H1 (cell line): Measurements from ENCODE around the gene FOXB1. TPM values are rescaled to one million over a fixed set of nuclear protein-coding genes. Genes with fewer than 3 reads are reported as not detected.

Experiments
- ASH2L ChIP-seq: fragments of 200-600, 300-600 bp; sonication (generic); IDR thresholded peaks from one replicate; pipeline ENCODE4 v1.7.1; 2017; ENCODE audit warnings: low read length
- BRCA1 ChIP-seq: IDR thresholded peaks from 2 replicates; pipeline ENCODE4 v1.6.1; 2012; ENCODE audit warnings: low read depth, low read length, improper control_type of control experiment
- CBX5 ChIP-seq: fragments of 300-800, 300-1000 bp; sonication (generic); IDR thresholded peaks from 2 replicates; pipeline ENCODE4 v1.7.1; 2016; ENCODE audit warnings: antibody characterized with exemption, low read length, low read depth
- CBX8 ChIP-seq: fragments of 300-800, 300-1000 bp; sonication (generic); IDR thresholded peaks from 2 replicates; pipeline ENCODE4 v1.7.1; 2016; ENCODE audit warnings: low read depth, low read length, borderline replicate concordance
- CEBPB ChIP-seq: IDR thresholded peaks from 2 replicates; pipeline ENCODE4 v1.6.1; 2012; ENCODE audit warnings: low read depth, low read length
- FOSL1 ChIP-seq: IDR thresholded peaks from 2 replicates; pipeline ENCODE4 v1.6.1; 2011; ENCODE audit warnings: mild to moderate bottlenecking, low read depth, low read length, moderate library complexity; ENCODE audit not compliant: insufficient read depth
- NANOG ChIP-seq: IDR thresholded peaks from 2 replicates; pipeline ENCODE4 v1.6.1; 2011; ENCODE audit warnings: low read length, low read depth, mild to moderate bottlenecking, inconsistent platforms; ENCODE audit not compliant: insufficient read depth, poor library complexity, severe bottlenecking
- POU5F1 ChIP-seq: IDR thresholded peaks from 2 replicates; pipeline ENCODE4 v1.6.1; 2011; ENCODE audit warnings: low read depth, mild to moderate bottlenecking, low read length, moderate library complexity
- RBBP5 ChIP-seq: IDR thresholded peaks from 2 replicates; pipeline ENCODE4 v1.7.1; 2012; ENCODE audit warnings: low read depth, mild to moderate bottlenecking, inconsistent platforms, low read length, moderate library complexity, borderline replicate concordance
- SIN3A ChIP-seq, 2 experiments: IDR thresholded peaks in 1 of 2; conservative IDR thresholded peaks in 1 of 2; 2 replicates each; pipeline ENCODE4 v1.6.1; 2011 to 2012; ENCODE audit warnings: low read length in 2 of 2, improper control_type of control experiment in 1 of 2, low read depth in 1 of 2, mild to moderate bottlenecking in 1 of 2
- SIX5 ChIP-seq: IDR thresholded peaks from 2 replicates; pipeline ENCODE4 v1.6.1; 2011; ENCODE audit warnings: mild to moderate bottlenecking, low read depth, low read length
- SP1 ChIP-seq: IDR thresholded peaks from 2 replicates; pipeline ENCODE4 v1.6.1; 2011; ENCODE audit warnings: low read depth, low read length
- SP4 ChIP-seq: IDR thresholded peaks from 2 replicates; pipeline ENCODE4 v1.6.1; 2012; ENCODE audit warnings: low read length, inconsistent platforms
- SRF ChIP-seq: IDR thresholded peaks from 2 replicates; pipeline ENCODE4 v1.6.1; 2011; ENCODE audit warnings: mild to moderate bottlenecking, low read depth, low read length, moderate library complexity
- SUZ12 ChIP-seq: fragments of 200-600 bp; sonication (generic); IDR thresholded peaks from 2 replicates; pipeline ENCODE4 v1.6.1; 2012; ENCODE audit warnings: mild to moderate bottlenecking, inconsistent platforms, low read length, moderate library complexity, mixed read lengths
- TAF7 ChIP-seq: optimal IDR thresholded peaks from 2 replicates; pipeline ENCODE3; 2011; ENCODE audit warnings: low read depth, mild to moderate bottlenecking, inconsistent platforms, low read length, moderate library complexity, borderline replicate concordance
- TCF12 ChIP-seq: IDR thresholded peaks from 2 replicates; pipeline ENCODE4 v1.6.1; 2011; ENCODE audit warnings: low read depth, mild to moderate bottlenecking, low read length
- polyA plus RNA-seq, 7 experiments: library from polyadenylated mRNA; depleted of rRNA in 3 of 7; stranded (reverse) in 5 of 7; unstranded in 2 of 7; fragments of >200 nt in 5 of 7; fragments of 200-250 nt in 2 of 7; gene quantifications; 1 replicate in 5 of 7; 2 replicates in 1 of 7; 4 replicates in 1 of 7; pipeline versions ENCODE4 v1.2.1 to v1.2.3, GENCODE V29; 2011 to 2013; ENCODE audit warnings: missing spikeins in 2 of 7, mixed read lengths in 2 of 7
- total RNA-seq: library from RNA; stranded (reverse); fragmentation: NEBNext Ultra II Directional; extraction: Animal tissue kit (Norgen Biotek cat#: 25700); gene quantifications from 2 replicates; pipeline ENCODE4 v1.2.1, GENCODE V29; 2021
- TF ChIP-seq, protein P1 (sequence below): IDR thresholded peaks from 2 replicates; pipeline ENCODE4 v1.6.1; 2012; ENCODE audit warnings: inconsistent platforms
- TF ChIP-seq, protein P2 (sequence below): IDR thresholded peaks from 2 replicates; pipeline ENCODE4 v1.6.1; 2012; ENCODE audit warnings: low read length, inconsistent platforms
- TF ChIP-seq, protein P3 (sequence below): IDR thresholded peaks from 2 replicates; pipeline ENCODE4 v1.6.1; 2012; ENCODE audit warnings: inconsistent platforms
- TF ChIP-seq, protein P4 (sequence below): IDR thresholded peaks from 2 replicates; pipeline ENCODE4 v1.6.1; 2011; ENCODE audit warnings: low read length, improper control_type of control experiment

The FOXB1 gene
- total and polyA plus RNA-seq, 2 of the 8 experiments (the other 6 are each of a cell fraction or from before 2014, with no cell fraction given) = 0.92 to 1.5 TPM

DNA sequence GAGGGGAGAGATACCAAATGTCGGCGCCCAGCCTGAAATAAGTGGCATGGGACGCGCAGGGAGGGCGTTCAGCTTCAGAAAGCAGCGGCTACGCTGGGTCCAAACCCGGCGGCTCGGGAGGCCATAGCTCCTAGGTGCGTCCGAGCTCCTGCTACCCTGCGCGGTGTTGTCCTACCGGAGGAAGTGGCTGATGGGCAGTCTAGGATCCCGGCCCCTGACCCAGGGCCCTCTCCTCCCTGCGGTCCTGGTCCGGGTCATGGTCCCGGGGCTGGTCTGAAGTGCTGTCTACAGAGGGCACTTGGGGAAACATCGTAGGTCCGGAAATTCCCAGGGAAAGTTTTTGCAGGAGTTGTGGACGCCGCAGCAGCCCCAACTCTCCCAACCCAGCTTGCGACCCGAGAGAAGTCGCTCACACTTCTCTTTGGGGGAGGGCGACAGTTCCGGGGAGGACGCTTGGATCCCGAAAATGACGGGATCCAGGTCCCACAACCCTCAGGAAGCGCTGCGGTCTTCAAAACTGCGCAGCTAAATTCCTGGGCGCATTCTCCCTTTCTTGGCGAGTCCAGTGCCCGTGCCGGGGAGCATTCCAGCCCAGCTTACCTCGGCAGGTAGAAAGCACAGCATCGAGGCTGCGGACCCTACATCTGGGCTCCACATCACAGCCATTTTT lies 9.1 kb upstream of the FOXB1 start (continued):
- TF ChIP-seq, protein P1, sequence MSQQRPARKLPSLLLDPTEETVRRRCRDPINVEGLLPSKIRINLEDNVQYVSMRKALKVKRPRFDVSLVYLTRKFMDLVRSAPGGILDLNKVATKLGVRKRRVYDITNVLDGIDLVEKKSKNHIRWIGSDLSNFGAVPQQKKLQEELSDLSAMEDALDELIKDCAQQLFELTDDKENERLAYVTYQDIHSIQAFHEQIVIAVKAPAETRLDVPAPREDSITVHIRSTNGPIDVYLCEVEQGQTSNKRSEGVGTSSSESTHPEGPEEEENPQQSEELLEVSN = no peak
- no peak for TF ChIP-seq CBX8
- TF ChIP-seq SRF = no peak
- TF ChIP-seq CEBPB = no peak
- no peak for TF ChIP-seq SIN3A (conservative IDR thresholded peaks at IDR 0.05 in 1 of 2, IDR thresholded peaks at IDR 0.05 in 1 of 2; ENCODE audit: low read depth in 1 of 2, low read length in 2 of 2)
- no peak for TF ChIP-seq CBX5
- TF ChIP-seq TAF7 = no peak
- TF ChIP-seq SUZ12 = peak; percentile 61; the same call in 1 of the 2 replicates
- no peak for TF ChIP-seq BRCA1
- peak; percentile 38 for TF ChIP-seq ASH2L
- no peak for TF ChIP-seq FOSL1
- TF ChIP-seq, protein P2, sequence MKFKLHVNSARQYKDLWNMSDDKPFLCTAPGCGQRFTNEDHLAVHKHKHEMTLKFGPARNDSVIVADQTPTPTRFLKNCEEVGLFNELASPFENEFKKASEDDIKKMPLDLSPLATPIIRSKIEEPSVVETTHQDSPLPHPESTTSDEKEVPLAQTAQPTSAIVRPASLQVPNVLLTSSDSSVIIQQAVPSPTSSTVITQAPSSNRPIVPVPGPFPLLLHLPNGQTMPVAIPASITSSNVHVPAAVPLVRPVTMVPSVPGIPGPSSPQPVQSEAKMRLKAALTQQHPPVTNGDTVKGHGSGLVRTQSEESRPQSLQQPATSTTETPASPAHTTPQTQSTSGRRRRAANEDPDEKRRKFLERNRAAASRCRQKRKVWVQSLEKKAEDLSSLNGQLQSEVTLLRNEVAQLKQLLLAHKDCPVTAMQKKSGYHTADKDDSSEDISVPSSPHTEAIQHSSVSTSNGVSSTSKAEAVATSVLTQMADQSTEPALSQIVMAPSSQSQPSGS = no peak
- TF ChIP-seq SIX5 = no peak
- TF ChIP-seq TCF12 = no peak
- TF ChIP-seq POU5F1 = no peak
- TF ChIP-seq SP1 = 0 out of 2 replicates have a peak, but pooled peaks have one; percentile 4
- no peak for TF ChIP-seq SP4
- no peak for TF ChIP-seq NANOG
- TF ChIP-seq, protein P3, sequence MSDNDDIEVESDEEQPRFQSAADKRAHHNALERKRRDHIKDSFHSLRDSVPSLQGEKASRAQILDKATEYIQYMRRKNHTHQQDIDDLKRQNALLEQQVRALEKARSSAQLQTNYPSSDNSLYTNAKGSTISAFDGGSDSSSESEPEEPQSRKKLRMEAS = no peak
- TF ChIP-seq, protein P4, sequence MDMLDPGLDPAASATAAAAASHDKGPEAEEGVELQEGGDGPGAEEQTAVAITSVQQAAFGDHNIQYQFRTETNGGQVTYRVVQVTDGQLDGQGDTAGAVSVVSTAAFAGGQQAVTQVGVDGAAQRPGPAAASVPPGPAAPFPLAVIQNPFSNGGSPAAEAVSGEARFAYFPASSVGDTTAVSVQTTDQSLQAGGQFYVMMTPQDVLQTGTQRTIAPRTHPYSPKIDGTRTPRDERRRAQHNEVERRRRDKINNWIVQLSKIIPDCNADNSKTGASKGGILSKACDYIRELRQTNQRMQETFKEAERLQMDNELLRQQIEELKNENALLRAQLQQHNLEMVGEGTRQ = no peak
- no peak for TF ChIP-seq RBBP5
